Measurements from ENCODE around the gene COL27A1.

Gene COL27A1

DNA sequence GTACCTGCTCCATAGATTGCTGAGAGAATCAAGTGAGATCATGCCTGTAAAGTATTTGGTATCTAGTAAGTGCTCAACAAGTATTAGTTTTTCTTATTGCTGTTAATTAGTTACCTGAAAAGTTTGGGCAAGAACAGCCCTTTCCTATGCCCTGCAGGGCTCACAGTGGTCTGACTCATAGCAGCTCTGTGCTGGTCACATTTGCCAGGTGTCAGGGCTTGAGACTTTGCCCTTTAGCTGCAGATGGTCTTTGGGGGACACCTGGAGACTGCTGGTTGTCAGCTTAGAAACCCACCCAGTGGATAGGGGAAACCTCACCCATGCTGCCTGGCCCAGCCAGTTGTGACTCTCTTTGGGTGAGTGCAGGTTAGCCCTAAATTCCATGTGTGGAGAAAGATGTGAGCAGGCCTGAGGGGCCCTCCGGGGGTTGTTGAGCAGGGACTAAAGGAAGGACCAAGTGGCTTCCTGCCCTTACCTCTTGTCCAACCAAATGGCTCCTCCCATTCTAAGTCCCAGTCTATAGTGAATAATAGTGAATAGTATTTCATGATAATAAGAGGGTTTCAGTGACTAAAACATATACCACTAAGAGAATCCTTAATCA lies 9.0 kb downstream of the COL27A1 start:
- no peak for DNase-seq
- TF ChIP-seq GATA1 (IDR thresholded peaks at IDR 0.05; ENCODE audit: low read depth, low read length) (no peak), POLR2A (IDR thresholded peaks at IDR 0.05; ENCODE audit: low read length) (no peak)

DNA sequence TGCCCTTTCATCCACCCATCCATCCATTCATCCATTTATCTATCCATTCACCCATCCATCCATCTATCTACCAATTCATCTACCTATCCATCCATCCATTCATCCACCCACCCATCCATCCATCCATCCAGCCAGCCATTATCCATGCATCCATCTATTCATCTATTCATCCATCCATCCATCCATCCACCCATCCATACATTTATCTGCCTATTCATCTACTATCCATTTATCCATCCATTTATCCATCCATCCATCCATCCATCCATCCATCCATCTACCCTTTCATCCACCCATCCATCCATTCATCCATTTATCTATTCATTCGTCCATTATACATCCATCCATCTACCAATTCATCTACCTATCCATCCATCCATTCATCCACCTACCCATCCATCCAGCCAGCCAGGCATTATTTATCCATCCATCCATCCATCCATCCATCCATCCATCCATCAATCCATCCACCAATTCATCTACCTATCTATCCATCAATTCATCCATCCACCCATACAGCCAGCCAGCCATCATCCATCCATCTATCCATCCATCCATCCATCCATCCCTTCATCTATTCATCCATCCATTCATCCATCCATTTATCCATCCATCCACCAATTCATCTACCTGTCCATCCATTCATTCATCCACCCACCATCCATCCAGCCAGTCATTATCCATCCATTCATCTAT lies 10.2 kb downstream of the COL27A1 start:
- TF ChIP-seq POLR2A (IDR thresholded peaks at IDR 0.05; ENCODE audit: low read length) = no peak
- TF ChIP-seq GATA1 (IDR thresholded peaks at IDR 0.05; ENCODE audit: low read depth, low read length) = no peak
- DNase-seq = no peak

DNA sequence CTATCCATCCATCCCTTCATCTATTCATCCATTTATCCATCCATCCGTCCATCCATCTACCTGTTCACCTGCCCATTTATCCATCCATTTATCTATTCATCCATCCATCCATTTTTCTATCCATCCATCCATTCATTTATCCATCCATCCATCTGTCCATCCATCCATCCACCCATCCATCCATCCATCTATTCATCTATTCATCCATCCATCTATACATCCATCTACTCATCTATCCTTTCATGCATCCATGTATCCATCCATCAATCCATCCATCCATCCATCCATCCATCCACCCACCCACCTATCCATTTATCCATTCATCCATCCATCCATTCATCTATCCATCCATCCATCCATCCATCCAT lies 10.8 kb downstream of the COL27A1 start:
- no peak for TF ChIP-seq GATA1 (IDR thresholded peaks at IDR 0.05; ENCODE audit: low read depth, low read length)
- no peak for TF ChIP-seq POLR2A (IDR thresholded peaks at IDR 0.05; ENCODE audit: low read length)

DNA sequence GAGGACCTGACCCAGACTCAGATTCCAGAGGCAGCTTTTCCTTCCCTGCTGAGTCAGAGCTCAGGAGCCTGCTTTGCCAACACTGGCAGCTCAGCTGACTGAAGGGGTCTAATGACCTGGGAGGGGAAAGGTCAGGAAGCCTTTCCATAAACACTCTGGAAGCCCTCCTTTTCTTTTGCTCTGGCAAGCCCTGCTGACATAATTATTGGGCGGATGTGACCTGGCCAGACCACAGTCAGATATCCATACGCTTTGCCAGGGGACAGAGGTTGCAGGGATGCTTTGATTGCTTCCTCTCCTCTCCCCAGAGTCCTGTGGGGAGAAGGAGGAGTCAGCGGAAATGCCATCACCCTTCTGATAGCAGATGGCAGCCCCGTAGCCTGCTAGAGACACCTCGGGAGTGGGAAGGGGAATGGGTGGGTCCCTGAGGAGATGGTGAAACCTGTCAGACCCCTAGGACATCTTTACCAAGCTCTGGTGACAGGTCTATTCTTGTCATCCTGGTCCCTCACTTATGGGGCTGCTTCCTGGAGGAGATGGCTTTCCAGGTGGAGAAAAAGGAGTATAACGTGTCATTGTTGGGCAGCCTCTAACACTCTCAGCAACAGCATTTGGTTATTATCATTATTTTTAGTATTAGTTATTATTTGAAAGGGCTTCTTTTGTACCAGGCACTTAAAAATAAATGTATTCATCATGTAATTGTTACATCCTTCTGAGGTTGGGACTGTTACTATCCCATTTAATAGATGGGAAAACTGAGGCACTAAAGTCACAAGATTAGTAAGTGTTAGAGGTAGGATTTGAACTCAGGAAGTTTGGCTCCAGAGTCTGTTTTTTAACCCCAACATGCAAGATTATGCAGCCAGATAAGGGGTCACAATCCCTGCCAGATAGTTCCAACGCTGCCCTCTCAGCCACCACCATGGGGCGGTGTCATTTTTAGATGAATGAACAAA lies 11.6 kb downstream of the COL27A1 start:
- TF ChIP-seq POLR2A (IDR thresholded peaks at IDR 0.05; ENCODE audit: low read length) (no peak), GATA1 (IDR thresholded peaks at IDR 0.05; ENCODE audit: low read depth, low read length) (no peak)
- no peak for DNase-seq

More for the DNA sequence above, 10.8 kb downstream of the COL27A1 start:
- no peak for DNase-seq

DNA sequence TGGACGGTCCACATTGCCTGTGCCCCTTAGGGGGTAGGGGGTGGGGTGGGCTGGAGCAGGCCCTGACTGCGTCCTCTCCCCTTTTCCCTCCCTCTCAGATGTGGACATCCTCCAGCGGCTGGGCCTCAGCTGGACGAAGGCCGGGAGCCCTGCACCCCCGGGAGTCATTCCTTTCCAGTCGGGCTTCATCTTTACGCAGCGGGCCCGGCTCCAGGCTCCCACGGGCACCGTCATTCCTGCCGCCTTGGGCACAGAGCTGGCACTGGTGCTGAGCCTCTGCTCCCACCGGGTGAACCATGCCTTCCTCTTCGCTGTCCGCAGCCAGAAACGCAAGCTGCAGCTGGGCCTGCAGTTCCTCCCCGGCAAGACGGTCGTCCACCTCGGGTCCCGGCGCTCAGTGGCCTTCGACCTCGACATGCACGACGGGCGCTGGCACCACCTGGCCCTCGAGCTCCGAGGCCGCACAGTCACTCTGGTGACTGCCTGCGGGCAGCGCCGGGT lies 12.3 kb downstream of the COL27A1 start:
- DNase-seq = no peak

DNA sequence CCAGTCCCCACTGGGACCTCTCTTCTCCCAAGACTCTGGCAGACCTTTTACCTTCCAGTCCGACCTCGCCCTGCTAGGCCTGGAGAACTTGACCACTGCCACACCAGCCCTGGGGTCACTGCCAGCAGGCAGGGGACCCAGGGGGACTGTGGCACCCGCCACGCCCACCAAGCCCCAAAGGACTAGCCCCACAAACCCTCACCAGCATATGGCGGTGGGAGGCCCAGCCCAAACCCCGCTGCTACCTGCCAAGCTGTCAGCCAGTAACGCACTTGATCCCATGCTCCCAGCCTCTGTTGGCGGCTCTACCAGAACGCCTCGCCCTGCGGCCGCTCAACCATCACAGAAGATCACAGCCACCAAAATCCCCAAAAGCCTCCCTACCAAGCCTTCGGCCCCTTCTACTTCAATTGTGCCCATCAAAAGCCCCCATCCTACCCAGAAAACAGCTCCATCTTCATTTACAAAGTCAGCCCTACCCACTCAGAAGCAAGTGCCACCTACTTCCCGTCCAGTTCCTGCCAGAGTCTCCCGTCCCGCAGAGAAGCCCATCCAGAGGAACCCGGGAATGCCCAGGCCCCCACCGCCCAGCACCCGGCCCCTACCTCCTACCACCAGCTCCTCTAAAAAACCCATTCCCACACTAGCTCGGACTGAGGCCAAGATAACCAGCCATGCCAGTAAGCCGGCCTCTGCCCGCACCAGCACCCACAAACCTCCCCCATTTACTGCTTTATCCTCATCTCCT lies 13.1 kb downstream of the COL27A1 start:
- TF ChIP-seq GATA1 (IDR thresholded peaks at IDR 0.05; ENCODE audit: low read depth, low read length) (no peak), POLR2A (IDR thresholded peaks at IDR 0.05; ENCODE audit: low read length) (no peak)
- DNase-seq = no peak

More for the DNA sequence above, 12.3 kb downstream of the COL27A1 start:
- TF ChIP-seq GATA1 (IDR thresholded peaks at IDR 0.05; ENCODE audit: low read depth, low read length) (no peak), POLR2A (IDR thresholded peaks at IDR 0.05; ENCODE audit: low read length) (no peak)

DNA sequence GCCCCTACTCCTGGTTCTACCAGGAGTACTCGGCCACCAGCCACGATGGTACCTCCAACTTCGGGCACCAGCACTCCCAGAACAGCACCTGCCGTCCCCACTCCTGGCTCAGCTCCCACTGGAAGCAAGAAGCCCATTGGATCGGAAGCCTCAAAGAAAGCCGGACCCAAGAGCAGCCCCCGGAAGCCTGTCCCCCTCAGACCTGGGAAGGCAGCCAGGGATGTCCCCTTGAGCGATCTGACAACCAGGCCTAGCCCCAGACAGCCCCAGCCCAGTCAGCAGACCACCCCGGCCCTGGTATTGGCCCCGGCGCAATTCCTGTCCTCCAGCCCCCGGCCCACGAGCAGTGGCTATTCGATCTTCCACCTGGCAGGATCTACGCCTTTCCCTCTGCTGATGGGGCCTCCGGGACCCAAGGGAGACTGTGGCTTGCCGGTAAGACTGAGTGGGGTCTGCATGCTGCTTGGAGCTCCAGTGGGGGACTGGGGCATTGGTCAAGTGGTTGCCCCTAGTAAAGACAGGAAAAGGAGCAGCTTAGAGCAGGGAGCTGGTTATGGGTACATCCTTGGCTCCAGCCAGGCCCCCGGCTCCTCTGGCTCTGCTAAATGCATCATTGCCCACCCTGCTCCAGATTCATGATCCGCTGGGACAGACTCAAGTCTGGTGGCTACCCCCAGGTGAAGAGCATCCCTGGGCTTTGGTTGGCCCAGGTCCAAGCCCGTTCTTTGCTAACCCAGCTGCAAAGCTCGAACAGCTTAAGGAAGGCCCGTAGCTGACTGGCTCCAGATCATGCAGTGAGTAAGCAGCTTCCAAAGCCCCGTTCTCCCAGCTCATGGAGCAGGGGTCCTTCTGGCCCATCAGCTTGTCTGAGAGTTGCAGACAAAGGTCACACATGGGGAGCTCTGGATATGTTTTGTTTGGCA lies 14.0 kb downstream of the COL27A1 start:
- DNase-seq = no peak
- no peak for TF ChIP-seq POLR2A (IDR thresholded peaks at IDR 0.05; ENCODE audit: low read length)
- TF ChIP-seq GATA1 (IDR thresholded peaks at IDR 0.05; ENCODE audit: low read depth, low read length) = no peak

DNA sequence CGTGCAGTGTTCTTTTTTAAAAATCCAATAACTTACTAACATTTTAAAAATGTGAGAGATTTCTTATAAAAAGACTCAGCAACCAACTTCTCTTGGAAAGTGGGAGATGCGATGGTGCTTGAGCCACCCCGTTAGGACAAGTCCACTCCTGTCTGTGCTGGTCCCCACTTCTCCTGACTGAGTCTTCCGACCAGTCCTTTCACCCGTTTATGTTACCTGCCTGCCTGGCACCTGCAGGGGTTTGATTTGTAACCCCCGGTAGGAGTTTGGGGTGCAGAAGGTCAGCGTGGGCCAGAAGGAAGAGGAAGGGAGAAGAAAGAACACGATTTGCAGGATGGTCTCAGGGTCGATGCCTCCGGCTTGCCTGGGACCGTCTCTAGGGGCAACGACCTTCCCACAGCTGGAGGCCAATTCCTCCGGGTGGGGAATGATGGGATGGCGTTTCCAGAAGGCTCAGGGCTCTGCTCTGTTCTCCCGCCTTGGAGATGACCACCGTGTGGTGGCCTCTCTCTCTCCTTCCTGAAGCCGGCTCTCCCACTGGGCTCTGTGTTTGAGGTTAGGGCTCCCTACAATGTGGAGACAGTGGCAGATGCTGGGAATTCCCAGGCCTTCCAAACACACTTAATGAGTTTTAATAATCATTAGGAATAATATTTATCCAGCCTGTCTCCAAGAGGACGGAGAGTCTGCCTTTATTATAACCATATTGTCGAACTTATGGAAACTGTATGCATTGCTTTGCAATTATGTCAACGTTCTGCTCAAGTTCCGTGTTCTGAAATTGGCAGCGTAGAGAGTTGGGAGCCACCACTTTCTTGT lies 14.8 kb downstream of the COL27A1 start:
- TF ChIP-seq POLR2A (IDR thresholded peaks at IDR 0.05; ENCODE audit: low read length) (no peak), GATA1 (IDR thresholded peaks at IDR 0.05; ENCODE audit: low read depth, low read length) (no peak)
- DNase-seq = no peak

DNA sequence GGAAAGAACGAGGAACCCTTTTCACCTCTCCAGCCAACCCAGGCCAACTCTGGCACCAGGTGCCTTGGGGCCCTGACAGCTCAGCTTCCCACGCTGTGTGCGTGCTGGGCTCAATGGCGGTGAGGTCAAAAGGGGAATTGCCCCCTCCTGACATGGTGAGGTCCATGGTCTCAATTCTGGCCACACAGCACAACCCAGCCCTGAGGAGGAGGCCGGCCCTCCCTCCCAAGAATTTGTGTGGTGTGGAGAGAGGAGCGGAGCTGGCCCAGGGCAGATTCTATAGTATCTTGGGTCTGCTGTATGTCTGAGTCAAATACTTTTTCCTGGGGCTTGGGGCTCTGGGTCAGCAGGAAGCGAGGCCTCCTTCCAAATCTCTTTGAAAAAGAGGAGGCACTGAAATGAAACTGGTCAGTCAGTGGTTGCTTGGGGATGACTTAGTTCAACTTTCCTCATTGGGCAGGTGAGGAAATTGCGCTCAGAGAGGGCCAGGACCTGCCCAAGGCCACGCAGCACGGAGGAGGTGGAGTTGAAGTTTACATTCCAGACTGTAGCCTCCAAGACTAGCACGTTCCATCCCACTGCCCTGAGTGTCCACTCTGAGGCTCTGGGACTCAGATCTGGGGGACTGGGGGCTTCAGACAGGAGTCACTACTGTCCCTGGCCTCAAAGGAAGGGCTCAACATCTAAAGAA lies 15.6 kb downstream of the COL27A1 start:
- no peak for DNase-seq
- TF ChIP-seq GATA1 (IDR thresholded peaks at IDR 0.05; ENCODE audit: low read depth, low read length) (no peak), POLR2A (IDR thresholded peaks at IDR 0.05; ENCODE audit: low read length) (no peak)

DNA sequence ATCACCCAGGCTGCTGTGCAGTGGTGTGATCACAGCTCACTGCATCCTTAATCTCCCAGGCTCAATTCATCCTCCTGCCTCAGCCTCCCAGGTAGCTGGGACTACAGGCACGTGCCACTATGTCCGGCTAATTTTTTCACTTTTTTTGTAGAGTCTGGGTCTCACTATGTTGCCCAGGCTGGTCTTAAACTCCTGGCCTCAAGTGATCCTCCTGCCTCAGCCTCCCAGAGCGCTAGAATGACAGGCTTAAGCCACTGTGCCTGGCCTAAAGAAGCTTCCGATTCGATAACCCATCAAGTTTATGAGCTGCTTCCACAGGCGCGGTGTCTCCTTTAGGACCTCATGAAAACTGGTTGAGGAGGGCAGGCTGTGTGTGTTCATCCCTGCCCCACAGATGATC lies 16.2 kb downstream of the COL27A1 start:
- DNase-seq = no peak
- TF ChIP-seq POLR2A (IDR thresholded peaks at IDR 0.05; ENCODE audit: low read length) = no peak
- TF ChIP-seq GATA1 (IDR thresholded peaks at IDR 0.05; ENCODE audit: low read depth, low read length) = no peak

All from erythroblast (primary cell).